HepG2 (cell line): ENCODE results near the gene C1orf198. TPM values are rescaled to one million over a fixed set of nuclear protein-coding genes. Genes with fewer than 3 reads are reported as not detected.

Experiments used
- ATAC-seq: fragments of 200-7000 bp; cut with Tn5 transposase; 3 replicates; pipeline ENCODE4 v1.9.1; 2020; ENCODE audit warnings: mild to moderate bottlenecking, moderate library complexity
- BruUV-seq: library from RNA; stranded (reverse); fragments of 400-500 nt; replicated peaks from 2 replicates; lab custom pipeline; 2021; lab: Mats Ljungman, UMichigan
- CTCF ChIA-PET: fragments of 300-600 bp; formaldehyde crosslinking; extraction: SDS; loops from one replicate; lab custom pipeline; 2021; ENCODE audit warnings: low total read pairs, inconsistent platforms, low intra/inter-chr PET ratio; lab: Yijun Ruan, JAX
- POLR2A ChIA-PET: fragments of 350-600 bp; sonication (Branson Sonifier 250); formaldehyde crosslinking; loops from one replicate; lab custom pipeline; 2020; ENCODE audit warnings: antibody characterized with exemption, inconsistent platforms; lab: Yijun Ruan, JAX
- DNase-seq: peaks from one replicate; pipeline ENCODE4 v3.0.0-alpha.2; 2015; ENCODE audit warnings: low spot score
- FAIRE-seq: peaks from 3 replicates; lab custom pipeline; 2011; peaks lifted over from hg19 to GRCh38; lab: Jason Lieb, UNC
- H2AFZ ChIP-seq: one replicate; pipeline ENCODE4 v1.6.1; 2011; ENCODE audit warnings: low read length, inconsistent platforms
- H3K27ac ChIP-seq: fragments of 300-600 bp; 3 replicates; pipeline ENCODE4 v1.8.0; 2011; ENCODE audit warnings: mixed run types, mild to moderate bottlenecking, mixed read lengths, low read length, inconsistent platforms; ENCODE audit not compliant: insufficient read depth; ENCODE audit errors: extremely low read length
- H3K27me3 ChIP-seq, 2 experiments: fragments of 200-600 bp in 1 of 2; 2 replicates in 1 of 2; 3 replicates in 1 of 2; pipeline versions ENCODE4 v1.6.0 to v1.8.0; 2011; ENCODE audit warnings: low read length in 2 of 2, mild to moderate bottlenecking in 2 of 2, moderate library complexity in 2 of 2, inconsistent platforms in 1 of 2; ENCODE audit not compliant: insufficient read depth in 2 of 2, control insufficient read depth in 1 of 2
- H3K36me3 ChIP-seq, 2 experiments: fragments of 200-600 bp in 1 of 2; replicated peaks in 1 of 2; 2 replicates in 1 of 2; 3 replicates in 1 of 2; pipeline versions ENCODE4 v1.5.1 to v1.8.0; 2011; ENCODE audit warnings: low read length in 2 of 2, inconsistent platforms in 1 of 2; ENCODE audit not compliant: insufficient read depth in 2 of 2, control insufficient read depth in 1 of 2
- H3K4me1 ChIP-seq: 2 replicates; pipeline ENCODE4 v1.5.1; 2012; ENCODE audit warnings: low read length, inconsistent platforms; ENCODE audit not compliant: insufficient read depth
- H3K4me2 ChIP-seq: 2 replicates; pipeline ENCODE4 v1.6.0; 2011; ENCODE audit warnings: low read depth, low read length, inconsistent platforms
- H3K4me3 ChIP-seq, 3 experiments: fragments of 200-600 bp in 1 of 3; sonication (generic), shearing (Covaris generic) in 1 of 3; replicated peaks in 1 of 3; 2 replicates each; pipeline ENCODE4 v1.5.1; 2011 to 2016; ENCODE audit warnings: low read length in 3 of 3, inconsistent platforms in 2 of 3, low read depth in 2 of 3, mild to moderate bottlenecking in 2 of 3, control low read depth in 1 of 3, mixed read lengths in 1 of 3; ENCODE audit not compliant: insufficient read depth in 1 of 3
- H3K79me2 ChIP-seq: one replicate; pipeline ENCODE4 v1.6.1; 2011; ENCODE audit warnings: low read length, inconsistent platforms; ENCODE audit not compliant: insufficient read depth
- H3K9ac ChIP-seq: 2 replicates; pipeline ENCODE4 v1.6.0; 2011; ENCODE audit warnings: mild to moderate bottlenecking, low read depth, low read length, inconsistent platforms; ENCODE audit not compliant: insufficient read depth
- H3K9me3 ChIP-seq: 2 replicates; pipeline ENCODE4 v1.5.1; 2012; ENCODE audit warnings: mild to moderate bottlenecking, low read length
- H4K20me1 ChIP-seq: 2 replicates; pipeline ENCODE4 v1.6.0; 2011; ENCODE audit warnings: inconsistent platforms, mild to moderate bottlenecking, low read length, moderate library complexity; ENCODE audit not compliant: insufficient read depth
- MBD4 ChIP-seq: IDR thresholded peaks from 2 replicates; pipeline ENCODE4 v1.6.1; 2012; ENCODE audit warnings: low read length, inconsistent platforms, borderline replicate concordance
- ZNF382 ChIP-seq: sonication (generic); formaldehyde crosslinking; IDR thresholded peaks from 2 replicates; pipeline ENCODE4 v1.5.0; 2020; ENCODE audit warnings: missing genetic modification reagents, mild to moderate bottlenecking, borderline replicate concordance
- WGBS: methylation state at CpG from one replicate; pipeline ENCODE4 v1.1.6; 2017; ENCODE audit warnings: low lambda C conversion rate; 5-methylcytosine and 5-hydroxymethylcytosine counted together
- in situ Hi-C: cut with HindIII; loops from 2 replicates; pipeline ENCODE4 v1.10.0; 2017; ENCODE audit warnings: low pct_unique_long_range_greater_than_20kb; ENCODE audit not compliant: extremely low pct_ligation_motif_present
- intact Hi-C: fragments of 100-400 bp; cut with micrococcal nuclease; formaldehyde crosslinking; loops from one replicate; pipeline ENCODE4 v1.10.0; 2022; ENCODE audit not compliant: unreplicated experiment
- polyA plus RNA-seq, 8 experiments: library from polyadenylated mRNA; depleted of rRNA in 3 of 8; stranded (reverse) in 7 of 8; unstranded in 1 of 8; fragments of >200 nt; fragmentation: Illumina TruSeq in 4 of 8; extraction: Trizol in 4 of 8; gene quantifications; 2 replicates each; pipeline versions ENCODE4 v1.2.1 to v1.2.3, GENCODE V29; 2011 to 2016; ENCODE audit warnings: low read depth in 4 of 8, missing spikeins in 1 of 8, mixed read lengths in 1 of 8; ENCODE audit not compliant: insufficient read depth in 1 of 8
- total RNA-seq, 5 experiments: library from RNA; depleted of rRNA; stranded (reverse); fragments of >200 nt; fragmentation: Illumina TruSeq; extraction: Trizol; gene quantifications; 2 replicates each; pipeline ENCODE4 v1.2.3, GENCODE V29; 2016; ENCODE audit warnings: low read depth in 1 of 5
- TF ChIP-seq, protein P1 (sequence below): sonication (generic); formaldehyde crosslinking; IDR thresholded peaks from 2 replicates; pipeline ENCODE4 v1.4.0; 2020; ENCODE audit warnings: low read depth, missing genetic modification reagents
- TF ChIP-seq, protein P2 (sequence below): sonication (generic); formaldehyde crosslinking; IDR thresholded peaks from 2 replicates; pipeline ENCODE4 v1.4.0; 2020; ENCODE audit warnings: mild to moderate bottlenecking, missing genetic modification reagents

C1orf198 gene
- total and polyA plus RNA-seq, 2 of the 13 experiments (the other 11 are each of a cell fraction or from before 2014, with no cell fraction given) = 12.7 to 13.4 TPM

DNA sequence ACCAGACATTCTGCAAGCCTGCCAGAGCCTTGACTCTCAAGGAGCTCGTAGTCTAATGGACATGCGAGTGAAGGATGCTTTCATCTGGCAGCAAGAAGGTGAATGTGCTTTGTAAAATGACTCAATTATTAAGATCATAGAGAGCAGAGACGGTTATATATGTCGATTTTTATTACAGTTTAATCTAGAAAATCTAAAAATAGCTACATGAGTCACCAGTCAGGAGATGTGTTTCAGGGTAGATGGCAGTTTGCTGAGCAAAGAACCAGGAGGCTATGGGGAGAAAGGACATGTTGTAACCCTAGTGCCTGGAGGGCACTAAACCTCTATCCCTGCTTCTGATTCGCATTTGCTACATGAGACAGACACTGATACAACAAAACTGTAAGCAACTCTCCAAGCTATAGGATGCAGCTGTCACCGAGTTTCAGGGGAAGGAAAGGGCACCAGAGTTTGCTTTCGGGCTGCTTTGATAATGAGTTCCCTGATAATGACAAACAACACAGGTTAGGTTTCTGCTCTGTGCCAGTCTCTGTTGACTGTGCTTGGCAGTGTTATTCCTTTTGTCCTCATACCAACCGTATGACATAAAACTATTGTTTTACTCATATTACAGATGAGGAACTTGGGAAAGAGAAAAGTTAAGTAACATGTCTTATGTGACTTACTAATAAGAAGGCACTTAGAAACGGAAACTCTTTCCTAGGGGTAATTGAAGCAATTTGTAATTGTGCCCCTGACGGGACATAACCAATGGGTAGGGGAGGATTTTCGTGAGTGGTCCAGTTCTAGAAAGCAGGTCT, 43.2 kb downstream of the C1orf198 start:
- intact Hi-C loops = no loop called here
- Histone ChIP-seq H3K4me2 (no peak overlapping the region), H3K9ac (no peak overlapping the region), H3K27me3 (peaks cover 0 to 17% of the 10 kb centered on the region in 2 experiments; a peak in 2 of 5 replicates), H3K4me1 (no peaks in the 10 kb centered on the region), H2AFZ (no peak overlapping the region), H3K27ac (no peak overlapping the region), H3K36me3 (no peaks in the 10 kb centered on the region), H3K79me2 (no peaks in the 10 kb centered on the region), H3K9me3 (no peaks in the 10 kb centered on the region), H3K4me3 (no peak overlapping the region), H4K20me1 (no peaks in the 10 kb centered on the region)
- POLR2A ChIA-PET = no interaction called here
- in situ Hi-C loops = no loop called here
- no peak for TF ChIP-seq ZNF382 (CRISPR knock-in tag)
- TF ChIP-seq MBD4 = no peak
- TF ChIP-seq, protein P1, sequence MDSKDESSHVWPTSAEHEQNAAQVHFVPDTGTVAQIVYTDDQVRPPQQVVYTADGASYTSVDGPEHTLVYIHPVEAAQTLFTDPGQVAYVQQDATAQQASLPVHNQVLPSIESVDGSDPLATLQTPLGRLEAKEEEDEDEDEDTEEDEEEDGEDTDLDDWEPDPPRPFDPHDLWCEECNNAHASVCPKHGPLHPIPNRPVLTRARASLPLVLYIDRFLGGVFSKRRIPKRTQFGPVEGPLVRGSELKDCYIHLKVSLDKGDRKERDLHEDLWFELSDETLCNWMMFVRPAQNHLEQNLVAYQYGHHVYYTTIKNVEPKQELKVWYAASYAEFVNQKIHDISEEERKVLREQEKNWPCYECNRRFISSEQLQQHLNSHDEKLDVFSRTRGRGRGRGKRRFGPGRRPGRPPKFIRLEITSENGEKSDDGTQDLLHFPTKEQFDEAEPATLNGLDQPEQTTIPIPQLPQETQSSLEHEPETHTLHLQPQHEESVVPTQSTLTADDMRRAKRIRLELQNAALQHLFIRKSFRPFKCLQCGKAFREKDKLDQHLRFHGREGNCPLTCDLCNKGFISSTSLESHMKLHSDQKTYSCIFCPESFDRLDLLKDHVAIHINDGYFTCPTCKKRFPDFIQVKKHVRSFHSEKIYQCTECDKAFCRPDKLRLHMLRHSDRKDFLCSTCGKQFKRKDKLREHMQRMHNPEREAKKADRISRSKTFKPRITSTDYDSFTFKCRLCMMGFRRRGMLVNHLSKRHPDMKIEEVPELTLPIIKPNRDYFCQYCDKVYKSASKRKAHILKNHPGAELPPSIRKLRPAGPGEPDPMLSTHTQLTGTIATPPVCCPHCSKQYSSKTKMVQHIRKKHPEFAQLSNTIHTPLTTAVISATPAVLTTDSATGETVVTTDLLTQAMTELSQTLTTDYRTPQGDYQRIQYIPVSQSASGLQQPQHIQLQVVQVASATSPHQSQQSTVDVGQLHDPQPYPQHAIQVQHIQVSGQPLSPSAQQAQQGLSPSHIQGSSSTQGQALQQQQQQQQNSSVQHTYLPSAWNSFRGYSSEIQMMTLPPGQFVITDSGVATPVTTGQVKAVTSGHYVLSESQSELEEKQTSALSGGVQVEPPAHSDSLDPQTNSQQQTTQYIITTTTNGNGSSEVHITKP = no peak
- TF ChIP-seq, protein P2, sequence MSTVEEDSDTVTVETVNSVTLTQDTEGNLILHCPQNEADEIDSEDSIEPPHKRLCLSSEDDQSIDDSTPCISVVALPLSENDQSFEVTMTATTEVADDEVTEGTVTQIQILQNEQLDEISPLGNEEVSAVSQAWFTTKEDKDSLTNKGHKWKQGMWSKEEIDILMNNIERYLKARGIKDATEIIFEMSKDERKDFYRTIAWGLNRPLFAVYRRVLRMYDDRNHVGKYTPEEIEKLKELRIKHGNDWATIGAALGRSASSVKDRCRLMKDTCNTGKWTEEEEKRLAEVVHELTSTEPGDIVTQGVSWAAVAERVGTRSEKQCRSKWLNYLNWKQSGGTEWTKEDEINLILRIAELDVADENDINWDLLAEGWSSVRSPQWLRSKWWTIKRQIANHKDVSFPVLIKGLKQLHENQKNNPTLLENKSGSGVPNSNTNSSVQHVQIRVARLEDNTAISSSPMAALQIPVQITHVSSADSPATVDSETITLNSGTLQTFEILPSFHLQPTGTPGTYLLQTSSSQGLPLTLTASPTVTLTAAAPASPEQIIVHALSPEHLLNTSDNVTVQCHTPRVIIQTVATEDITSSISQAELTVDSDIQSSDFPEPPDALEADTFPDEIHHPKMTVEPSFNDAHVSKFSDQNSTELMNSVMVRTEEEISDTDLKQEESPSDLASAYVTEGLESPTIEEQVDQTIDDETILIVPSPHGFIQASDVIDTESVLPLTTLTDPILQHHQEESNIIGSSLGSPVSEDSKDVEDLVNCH (CRISPR knock-in tag) = no peak
- no peak for ATAC-seq
- CTCF ChIA-PET = no interaction called here
- no TSS peak for BruUV-seq
- WGBS = 34% methylated on average over 11 of the region's 11 CpGs
- DNase-seq = no peak
- FAIRE-seq = no peak
